HG02571 (cell line): ENCODE measurements around the gene OR51Q1.

Experiments
- ATAC-seq: cut with Tn5 transposase; IDR thresholded peaks from one replicate; pipeline ENCODE4 v1.9.1; 2021; ENCODE audit warnings: mild to moderate bottlenecking, moderate library complexity; ENCODE audit not compliant: unreplicated experiment

The OR51Q1 gene, protein sequence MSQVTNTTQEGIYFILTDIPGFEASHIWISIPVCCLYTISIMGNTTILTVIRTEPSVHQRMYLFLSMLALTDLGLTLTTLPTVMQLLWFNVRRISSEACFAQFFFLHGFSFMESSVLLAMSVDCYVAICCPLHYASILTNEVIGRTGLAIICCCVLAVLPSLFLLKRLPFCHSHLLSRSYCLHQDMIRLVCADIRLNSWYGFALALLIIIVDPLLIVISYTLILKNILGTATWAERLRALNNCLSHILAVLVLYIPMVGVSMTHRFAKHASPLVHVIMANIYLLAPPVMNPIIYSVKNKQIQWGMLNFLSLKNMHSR

DNA sequence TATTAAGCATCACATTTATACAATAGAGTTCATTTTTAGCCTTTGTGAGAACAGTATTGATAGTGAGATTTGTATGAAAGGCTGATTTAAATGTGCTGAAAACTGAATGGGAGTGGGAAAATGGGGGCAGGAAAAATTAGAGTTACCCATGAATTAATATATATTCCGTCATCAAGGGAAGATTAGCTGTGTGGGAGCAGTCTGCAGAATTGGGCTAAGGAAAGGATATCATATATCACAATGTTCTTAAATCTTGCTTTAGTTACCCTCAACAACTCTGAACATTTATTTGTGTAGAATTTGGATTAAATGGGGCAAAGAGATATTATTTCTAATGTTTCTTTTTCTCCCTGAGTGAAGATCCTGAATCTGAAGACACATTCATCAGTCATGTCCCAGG lies at the start of gene OR51Q1:
Gene OR51Q1, plus strand, starts transcription at position 301 of the 400 bp plus-strand sequence. Its CDS starts 90 bp downstream, at position 391.
- no peak for ATAC-seq

DNA sequence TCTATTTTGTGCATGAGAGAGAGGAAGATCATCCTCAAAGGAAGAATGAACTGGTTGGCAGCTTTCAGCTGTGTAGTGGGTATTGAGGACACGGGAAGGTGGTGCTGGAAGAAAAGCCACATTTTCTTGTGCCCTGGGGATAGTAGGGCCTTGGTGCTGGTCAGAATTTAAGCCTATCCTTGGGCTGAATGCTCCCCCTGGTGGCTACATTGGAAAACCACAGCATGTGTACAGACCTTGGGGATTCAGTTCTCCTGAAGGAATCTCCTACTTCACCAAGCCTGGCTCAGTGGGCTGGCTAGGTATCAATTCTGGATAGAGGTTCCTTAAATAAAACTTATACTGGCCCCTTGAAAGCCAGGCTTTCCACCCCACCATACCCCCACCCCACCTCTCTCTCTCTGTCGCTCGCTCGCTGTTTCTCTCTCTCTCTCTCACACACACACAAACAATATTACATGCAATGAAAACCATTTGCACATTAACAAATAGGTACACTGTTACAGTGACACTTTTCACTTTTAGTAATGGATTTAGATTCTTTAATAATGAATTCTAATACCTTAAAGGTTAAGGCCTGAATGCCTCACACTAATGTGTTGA lies 41.1 kb upstream of the OR51Q1 start:
- peak; percentile 98 for ATAC-seq

DNA sequence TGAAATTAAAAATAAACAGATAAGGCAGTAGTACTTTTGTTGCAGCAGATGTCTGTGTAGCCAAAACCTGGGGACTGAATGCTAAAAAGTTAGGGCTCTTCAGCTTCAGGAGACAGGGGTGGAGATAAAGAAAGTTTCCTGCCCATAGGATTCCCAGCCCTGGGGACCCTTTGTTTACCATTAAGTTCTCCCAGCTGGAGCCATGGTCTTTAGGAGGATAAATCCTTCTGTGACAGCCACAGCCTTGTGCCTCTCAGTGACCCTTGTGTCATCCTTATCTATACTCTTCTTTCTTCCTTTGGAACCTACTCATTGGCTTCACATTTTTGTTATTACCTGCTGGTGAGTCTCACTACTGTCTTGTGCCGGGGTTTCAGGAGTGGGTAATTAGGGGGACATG lies 38.3 kb upstream of the OR51Q1 start, which contains the start of gene OR51M1:
Gene OR51M1, plus strand, starts transcription at position 237 of the 400 bp plus-strand sequence. CDS start 5,587 bp downstream, outside the sequence.
- ATAC-seq = no peak

DNA sequence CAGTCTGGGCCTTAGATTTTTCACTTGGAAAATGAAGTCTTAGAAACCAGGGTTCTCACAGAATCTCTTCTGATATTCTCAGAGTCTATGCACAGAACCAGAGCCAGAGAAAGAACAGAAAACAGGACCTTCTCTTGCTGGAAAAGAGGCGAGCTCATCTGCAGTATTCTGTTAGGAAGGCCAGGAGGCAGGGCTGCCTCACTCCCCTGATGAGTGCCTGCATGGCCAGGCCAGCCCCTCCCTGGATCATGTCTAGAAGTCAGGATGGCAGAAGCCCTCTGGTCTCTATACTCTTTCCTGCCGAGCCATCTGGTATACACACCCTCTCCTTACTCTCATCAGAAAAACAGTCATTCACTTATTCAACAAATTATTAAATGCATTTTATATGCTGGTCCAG lies 37.6 kb upstream of the OR51Q1 start:
- ATAC-seq = no peak

DNA sequence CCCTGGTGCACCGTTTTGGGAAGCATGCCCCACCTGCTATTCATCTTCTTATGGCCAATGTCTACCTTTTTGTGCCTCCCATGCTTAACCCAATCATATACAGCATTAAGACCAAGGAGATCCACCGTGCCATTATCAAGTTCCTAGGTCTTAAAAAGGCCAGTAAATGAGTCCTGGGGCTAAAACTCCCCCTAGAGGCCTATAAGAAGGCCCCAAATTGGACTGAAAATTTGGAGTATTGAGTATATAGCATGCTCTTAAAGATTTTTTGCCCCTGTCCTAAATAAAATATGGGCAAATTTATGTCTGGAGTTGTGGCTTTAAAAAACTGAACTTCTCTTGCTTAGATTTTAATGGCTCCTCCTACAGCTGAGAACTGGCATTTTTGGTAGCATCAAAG lies 31.7 kb upstream of the OR51Q1 start:
- no peak for ATAC-seq

DNA sequence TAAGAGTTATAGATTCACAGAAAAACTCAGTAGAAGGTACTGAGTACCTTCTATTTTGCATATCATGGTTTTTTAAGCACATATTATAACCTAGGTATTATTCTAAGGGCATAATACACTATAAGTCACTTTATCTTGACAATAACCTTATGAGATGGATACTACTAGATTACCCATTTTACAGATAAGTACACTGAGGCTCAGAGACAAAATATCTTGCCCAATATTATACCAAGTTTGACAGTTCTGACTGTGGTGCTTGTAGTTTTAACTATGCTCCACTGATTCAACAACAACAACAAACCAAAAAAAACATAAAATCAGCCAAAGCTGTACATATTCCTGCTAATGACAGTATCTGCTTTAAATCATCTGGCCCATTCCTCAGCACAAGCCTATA lies 27.8 kb upstream of the OR51Q1 start:
- ATAC-seq = no peak

DNA sequence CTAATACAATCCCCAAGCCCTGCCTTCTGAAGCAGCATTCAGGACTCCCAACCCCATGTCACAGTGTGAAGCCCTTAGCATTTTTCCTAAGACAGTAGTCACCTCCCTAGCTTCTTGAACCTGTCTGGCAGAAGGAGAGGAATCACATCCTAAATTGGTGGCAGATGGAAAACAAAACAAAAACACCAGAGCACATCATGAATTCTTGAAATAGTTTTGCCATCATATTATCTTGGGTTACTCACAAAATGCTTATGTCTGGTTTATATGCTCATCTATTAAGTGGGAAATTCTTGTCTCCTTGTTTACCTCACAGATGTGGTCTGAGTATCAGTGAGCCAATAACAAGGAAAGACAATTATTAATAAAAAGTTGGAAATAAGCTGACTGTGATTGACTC lies 23.0 kb upstream of the OR51Q1 start:
- no peak for ATAC-seq

DNA sequence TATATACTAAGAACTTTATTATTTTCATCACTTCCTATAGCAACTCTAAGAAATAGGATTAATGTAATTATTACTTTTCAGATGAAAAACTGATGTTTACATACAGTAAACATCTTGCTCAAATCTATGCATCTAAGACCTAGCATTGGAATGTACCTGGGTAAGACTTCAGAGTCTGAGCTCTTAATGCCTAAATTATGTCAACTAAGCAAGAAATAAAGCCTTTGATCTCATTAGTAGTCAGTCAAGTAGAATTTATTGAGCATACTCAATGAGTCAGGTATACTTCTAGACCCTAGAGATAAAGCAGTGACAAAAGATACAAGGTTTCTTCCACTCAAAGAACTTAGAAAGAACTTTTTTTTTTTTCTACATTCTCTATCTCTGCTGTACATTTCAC lies 16.7 kb upstream of the OR51Q1 start:
- ATAC-seq = no peak

DNA sequence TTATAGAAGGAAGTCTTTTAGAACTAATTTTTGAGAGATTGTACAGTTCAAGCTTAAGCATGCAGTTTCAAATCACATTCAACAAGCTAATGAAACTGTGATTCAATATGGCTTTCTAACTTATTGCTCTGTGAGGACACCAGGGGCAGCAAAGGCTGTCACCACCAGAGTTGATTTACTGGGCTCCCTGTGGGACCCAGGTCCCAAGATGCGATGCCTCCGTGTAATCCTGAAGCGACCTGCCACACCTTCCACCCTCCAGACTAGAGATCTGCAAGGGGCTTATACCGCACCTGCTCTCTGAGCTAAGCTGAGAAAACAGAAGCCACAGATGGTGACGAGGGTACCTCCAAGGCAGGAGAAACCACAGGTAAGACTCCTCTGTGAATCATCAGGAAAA lies 918 bp upstream of the OR51Q1 start:
- ATAC-seq = no peak

DNA sequence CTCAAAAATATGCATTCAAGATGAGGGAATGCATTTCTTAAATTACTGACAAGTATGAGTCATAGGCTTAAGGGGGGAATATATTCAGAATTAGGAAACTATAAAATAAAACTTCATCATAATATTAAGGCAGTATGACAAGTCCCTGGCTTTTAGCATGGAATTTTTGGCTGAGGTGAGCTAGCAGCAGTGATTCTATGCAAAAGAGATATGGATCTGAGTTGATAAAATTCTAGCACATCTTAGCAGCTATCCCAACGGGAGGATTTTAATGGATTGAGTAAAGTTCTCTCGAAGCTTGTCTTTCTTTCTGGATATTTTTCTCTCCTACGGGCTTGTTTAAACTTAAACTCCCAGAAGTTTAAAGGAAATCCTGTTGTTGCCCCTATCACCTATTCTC lies 1.2 kb downstream of the OR51Q1 start:
- no peak for ATAC-seq

DNA sequence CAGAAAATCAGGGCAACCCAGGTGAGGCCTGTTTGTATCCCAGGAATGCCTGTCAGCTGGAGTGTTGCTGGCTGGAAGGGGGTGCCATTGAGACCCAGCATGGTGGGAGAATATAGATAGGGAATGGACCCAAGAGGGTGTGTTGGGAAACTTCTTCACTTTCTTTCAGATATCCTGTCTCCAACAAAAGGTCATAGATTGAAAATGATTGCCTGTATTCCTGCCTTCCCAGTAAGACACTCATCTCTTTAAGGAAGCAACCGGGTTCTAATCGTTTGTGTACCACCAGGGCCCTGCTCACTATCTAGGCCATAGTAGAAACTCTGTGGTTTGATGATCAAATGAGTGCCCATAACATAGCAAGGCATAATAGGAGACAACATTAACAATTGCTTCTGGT lies 19.5 kb downstream of the OR51Q1 start, which contains the start of gene OR51I1:
Gene OR51I1, minus strand, starts transcription at position 101 of the 400 bp plus-strand sequence. Its CDS starts 0 bp downstream, at position 101.
- ATAC-seq = no peak

DNA sequence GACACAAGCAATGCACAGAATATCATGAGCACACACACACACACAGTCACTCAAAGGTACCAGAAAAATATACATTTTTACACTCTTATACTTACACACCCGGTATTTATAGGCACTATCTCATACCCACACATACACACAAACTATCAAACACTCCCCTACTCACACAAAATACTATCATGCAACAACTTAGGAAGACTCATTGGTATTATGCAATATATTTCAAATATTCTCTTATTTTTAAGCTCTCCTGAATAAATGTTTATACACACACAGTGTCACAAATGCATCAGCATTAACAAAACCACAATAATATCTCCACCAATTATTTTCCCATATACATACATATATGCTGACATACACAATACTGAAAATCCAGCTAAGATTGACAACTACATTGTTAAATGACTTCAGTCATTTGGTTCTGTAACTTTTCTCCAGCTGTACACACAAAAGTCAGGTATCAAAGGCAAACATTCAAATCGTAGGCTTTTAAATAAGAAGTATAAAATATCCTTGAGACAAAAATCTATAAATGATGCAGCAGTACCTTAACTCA lies 22.0 kb downstream of the OR51Q1 start:
- ATAC-seq = no peak

DNA sequence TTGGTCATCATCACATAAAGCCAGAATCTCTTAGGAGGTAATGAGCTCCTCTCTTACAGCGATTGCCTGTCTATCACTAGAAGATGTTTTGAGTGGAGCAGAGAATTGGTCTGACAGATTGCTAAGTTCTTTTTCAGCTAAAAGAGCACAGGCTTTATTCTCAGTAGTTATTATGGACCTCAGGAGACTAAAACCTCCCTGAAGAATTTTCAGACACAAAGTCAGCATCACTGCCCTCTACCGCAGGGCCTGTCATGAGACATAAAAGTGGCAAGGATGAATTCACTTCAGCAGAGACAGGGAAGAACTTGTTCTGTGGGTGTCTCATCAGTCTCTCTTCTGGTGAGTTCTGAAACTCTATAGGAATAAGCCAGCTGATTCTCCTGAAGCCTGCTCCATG lies 27.1 kb downstream of the OR51Q1 start, which contains the start of gene OR51I2:
Gene OR51I2, plus strand, starts transcription at position 301 of the 400 bp plus-strand sequence. CDS start 4,166 bp downstream, outside the sequence.
- ATAC-seq = no peak

DNA sequence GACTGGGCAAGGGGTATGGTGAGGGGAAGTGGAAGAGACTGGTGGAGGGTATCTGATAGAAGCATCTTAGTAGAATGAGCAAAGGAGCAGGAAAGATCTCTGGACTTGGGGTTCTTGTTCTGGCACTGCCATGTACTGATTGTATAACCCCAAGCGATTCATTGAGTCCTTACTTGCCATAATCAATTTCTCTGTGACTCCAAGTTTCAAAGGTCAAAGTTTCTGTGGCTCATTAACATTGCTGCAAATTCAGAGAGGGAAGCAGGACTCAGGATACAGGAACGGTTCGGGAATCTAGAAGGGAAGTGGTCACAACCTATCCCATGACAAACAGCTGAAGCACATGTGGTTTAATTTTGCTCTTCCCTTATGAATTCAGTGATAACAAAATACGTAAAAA lies 27.5 kb downstream of the OR51Q1 start:
- ATAC-seq = no peak

DNA sequence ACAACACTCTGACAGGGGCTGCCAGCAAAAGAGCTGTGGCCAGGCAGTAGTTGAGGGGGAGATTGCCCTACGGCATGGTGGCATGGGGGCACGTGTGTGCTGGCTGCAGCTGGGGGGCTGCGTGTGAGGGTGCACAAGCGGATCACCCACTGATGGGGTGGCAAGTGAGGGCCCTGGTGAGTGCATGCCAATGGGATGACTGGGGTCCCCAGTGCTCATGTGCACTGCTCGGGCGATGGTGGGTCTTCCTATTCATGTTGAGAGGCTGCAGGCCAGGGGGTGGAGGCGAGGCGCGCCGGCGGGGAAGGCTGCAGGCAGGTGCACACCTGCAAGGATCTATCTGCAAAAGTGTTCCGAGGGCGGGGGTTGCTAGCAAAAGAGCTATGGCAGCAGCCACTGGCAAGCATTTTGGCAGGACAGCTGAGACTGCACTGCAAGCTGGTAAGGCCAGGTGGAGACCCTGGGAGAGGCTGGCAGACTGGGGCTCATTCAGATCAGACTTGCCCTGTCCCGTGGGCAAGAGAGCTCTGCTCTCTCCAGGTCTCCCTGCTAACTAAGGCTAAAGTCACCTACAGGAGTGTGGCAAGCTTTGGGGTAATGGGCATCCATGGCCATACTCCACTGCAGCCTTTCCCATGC lies 39.2 kb downstream of the OR51Q1 start:
- no peak for ATAC-seq

DNA sequence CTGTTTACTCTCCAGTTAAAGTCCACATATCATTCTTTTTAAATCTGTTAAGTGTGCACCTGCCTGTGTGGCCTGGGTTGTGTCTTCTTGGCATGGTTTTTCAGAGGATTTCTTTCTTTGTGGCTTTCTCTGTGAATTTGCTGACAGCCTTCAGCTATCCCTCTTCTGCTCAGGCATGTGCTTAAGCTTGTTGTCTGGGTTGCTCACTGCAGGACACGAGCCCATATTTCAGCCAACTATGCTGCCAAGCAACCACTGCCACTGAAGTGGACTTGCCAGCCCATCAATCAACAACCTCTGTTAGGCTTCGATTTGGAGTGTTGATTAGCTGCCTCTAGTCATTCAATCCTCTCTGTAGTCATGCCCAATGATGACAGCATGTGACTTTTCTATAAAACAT lies 45.6 kb downstream of the OR51Q1 start:
- no peak for ATAC-seq
